NCI-H146 treated with DMSO at 0.1 percent for 48 hours (cell line): ENCODE measurements around the gene PHPT1.
"Not testable (repeated sequence)": the region's sequence is repeated elsewhere in the genome, so short reads cannot be mapped to it uniquely, and the experiment has no call there.

Experiments used
- DNase-seq: peaks from one replicate; lab custom pipeline; 2025; ENCODE audit not compliant: unreplicated experiment; lab: John Stamatoyannopoulos, UW

The PHPT1 gene

GRCh38 chr9:136849038-136849959 is at the start of gene PHPT1:
Gene PHPT1 (plus strand): TSS chr9:136849409. CDS start chr9:136849431, 22 bp downstream.
- peak; percentile 92 for DNase-seq

GRCh38 chr9:136799854-136800657 is 49.2 kb upstream of the PHPT1 start:
- peak; percentile 86 for DNase-seq

- DNase-seq = no peak
Observed at GRCh38 chr9:136802321-136802720, 46.9 kb upstream of the PHPT1 start.

GRCh38 chr9:136803009-136803550 is 46.1 kb upstream of the PHPT1 start:
- DNase-seq = not testable (repeated sequence)

- DNase-seq = no peak
Observed at GRCh38 chr9:136803551-136804508, 45.4 kb upstream of the PHPT1 start.

GRCh38 chr9:136804509-136805206 is 44.6 kb upstream of the PHPT1 start:
- DNase-seq = no peak

GRCh38 chr9:136805207-136805740 is 43.9 kb upstream of the PHPT1 start:
- no peak for DNase-seq

- DNase-seq = no peak
Observed at GRCh38 chr9:136806067-136806466, 43.1 kb upstream of the PHPT1 start.

- no peak for DNase-seq
Observed at GRCh38 chr9:136806631-136807201, 42.5 kb upstream of the PHPT1 start.

- DNase-seq = peak; percentile 10
Observed at GRCh38 chr9:136807281-136808074, 41.7 kb upstream of the PHPT1 start, which contains the start of gene RABL6. Gene RABL6 (plus strand): TSS chr9:136807948. CDS start chr9:136808197, 249 bp downstream.

GRCh38 chr9:136808075-136808805 is 41.0 kb upstream of the PHPT1 start:
- DNase-seq = peak; percentile 0

- no peak for DNase-seq
Observed at GRCh38 chr9:136808806-136809158, 40.4 kb upstream of the PHPT1 start.

GRCh38 chr9:136814725-136815421 is 34.3 kb upstream of the PHPT1 start:
- no peak for DNase-seq

GRCh38 chr9:136815422-136815782 is 33.8 kb upstream of the PHPT1 start:
- DNase-seq = no peak

- DNase-seq = no peak
Observed at GRCh38 chr9:136820971-136821825, 28.0 kb upstream of the PHPT1 start.

GRCh38 chr9:136821826-136822544 is 27.2 kb upstream of the PHPT1 start:
- no peak for DNase-seq
